Stimulated activated naive CD8-positive, alpha-beta T cell treated with anti-CD3 and anti-CD28 coated beads, Interleukin-15, Interleukin-2, amounts not matched to agents 100 ng/mL and 50 ng/mL, for 24 hours (primary cell): ENCODE results near the gene UBE2E2.

Experiments used
- H3K27ac Mint-ChIP-seq: one replicate; pipeline ENCODE4 v1.8.0; 2021; ENCODE audit warnings: mild to moderate bottlenecking, mixed read lengths
- H3K27me3 Mint-ChIP-seq: one replicate; pipeline ENCODE4 v1.8.0; 2021; ENCODE audit warnings: mixed read lengths
- H3K36me3 Mint-ChIP-seq: one replicate; pipeline ENCODE4 v1.8.0; 2021; ENCODE audit warnings: low read depth, mixed read lengths
- H3K4me1 Mint-ChIP-seq: one replicate; pipeline ENCODE4 v1.8.0; 2021; ENCODE audit warnings: low read depth, mixed read lengths
- H3K4me3 Mint-ChIP-seq: one replicate; pipeline ENCODE4 v1.8.0; 2021; ENCODE audit warnings: mild to moderate bottlenecking, mixed read lengths
- H3K9me3 Mint-ChIP-seq: one replicate; pipeline ENCODE4 v1.8.0; 2021; ENCODE audit warnings: mixed read lengths

UBE2E2 gene

GRCh38 chr3:23377928-23378672 lies 175.0 kb downstream of the UBE2E2 start:
- no peaks in the 10 kb centered on the region for H3K27me3 Mint-ChIP-seq
- H3K4me1 Mint-ChIP-seq: peaks cover 19% of the 10 kb centered on the region
- H3K9me3 Mint-ChIP-seq: no peaks in the 10 kb centered on the region
- no peak overlapping the region for H3K4me3 Mint-ChIP-seq
- H3K36me3 Mint-ChIP-seq: no peaks in the 10 kb centered on the region
- no peak overlapping the region for H3K27ac Mint-ChIP-seq

- Mint-ChIP-seq H3K27me3 (no peaks in the 10 kb centered on the region), H3K9me3 (no peaks in the 10 kb centered on the region), H3K4me3 (no peak overlapping the region), H3K36me3 (no peaks in the 10 kb centered on the region), H3K4me1 (peaks cover 11% of the 10 kb centered on the region), H3K27ac (no peak overlapping the region)
Measured at GRCh38 chr3:23383875-23384274, 180.7 kb downstream of the UBE2E2 start.

GRCh38 chr3:23385327-23385726 lies 182.2 kb downstream of the UBE2E2 start:
- no peak overlapping the region for H3K4me3 Mint-ChIP-seq
- H3K36me3 Mint-ChIP-seq: no peaks in the 10 kb centered on the region
- H3K27ac Mint-ChIP-seq: no peak overlapping the region
- no peaks in the 10 kb centered on the region for H3K27me3 Mint-ChIP-seq
- H3K4me1 Mint-ChIP-seq: peaks cover 13% of the 10 kb centered on the region
- no peaks in the 10 kb centered on the region for H3K9me3 Mint-ChIP-seq

- peaks cover 17% of the 10 kb centered on the region for H3K4me1 Mint-ChIP-seq
- H3K36me3 Mint-ChIP-seq: no peaks in the 10 kb centered on the region
- H3K4me3 Mint-ChIP-seq: no peak overlapping the region
- H3K27ac Mint-ChIP-seq: no peak overlapping the region
- no peaks in the 10 kb centered on the region for H3K27me3 Mint-ChIP-seq
- H3K9me3 Mint-ChIP-seq: no peaks in the 10 kb centered on the region
Measured at GRCh38 chr3:23387286-23387918, 184.3 kb downstream of the UBE2E2 start.

GRCh38 chr3:23389089-23389488 lies 186.0 kb downstream of the UBE2E2 start:
- Mint-ChIP-seq H3K4me3 (no peak overlapping the region), H3K36me3 (no peaks in the 10 kb centered on the region), H3K4me1 (peaks cover 17% of the 10 kb centered on the region), H3K9me3 (no peaks in the 10 kb centered on the region), H3K27ac (no peak overlapping the region), H3K27me3 (no peaks in the 10 kb centered on the region)

- H3K36me3 Mint-ChIP-seq: no peaks in the 10 kb centered on the region
- peaks cover 17% of the 10 kb centered on the region for H3K4me1 Mint-ChIP-seq
- no peak overlapping the region for H3K27ac Mint-ChIP-seq
- no peak overlapping the region for H3K4me3 Mint-ChIP-seq
- H3K27me3 Mint-ChIP-seq: no peaks in the 10 kb centered on the region
- no peaks in the 10 kb centered on the region for H3K9me3 Mint-ChIP-seq
Measured at GRCh38 chr3:23389686-23390085, 186.6 kb downstream of the UBE2E2 start.

GRCh38 chr3:23390446-23390845 lies 187.3 kb downstream of the UBE2E2 start:
- H3K27ac Mint-ChIP-seq: no peak overlapping the region
- no peaks in the 10 kb centered on the region for H3K27me3 Mint-ChIP-seq
- no peaks in the 10 kb centered on the region for H3K9me3 Mint-ChIP-seq
- peaks cover 13% of the 10 kb centered on the region for H3K4me1 Mint-ChIP-seq
- no peaks in the 10 kb centered on the region for H3K36me3 Mint-ChIP-seq
- no peak overlapping the region for H3K4me3 Mint-ChIP-seq

GRCh38 chr3:23390989-23391553 lies 187.9 kb downstream of the UBE2E2 start:
- no peak overlapping the region for H3K4me3 Mint-ChIP-seq
- H3K27ac Mint-ChIP-seq: no peak overlapping the region
- peaks cover 10% of the 10 kb centered on the region for H3K4me1 Mint-ChIP-seq
- H3K27me3 Mint-ChIP-seq: no peaks in the 10 kb centered on the region
- H3K36me3 Mint-ChIP-seq: no peaks in the 10 kb centered on the region
- no peaks in the 10 kb centered on the region for H3K9me3 Mint-ChIP-seq

- H3K27ac Mint-ChIP-seq: no peak overlapping the region
- no peaks in the 10 kb centered on the region for H3K27me3 Mint-ChIP-seq
- H3K4me1 Mint-ChIP-seq: peaks cover 6% of the 10 kb centered on the region
- H3K9me3 Mint-ChIP-seq: no peaks in the 10 kb centered on the region
- no peak overlapping the region for H3K4me3 Mint-ChIP-seq
- H3K36me3 Mint-ChIP-seq: no peaks in the 10 kb centered on the region
Measured at GRCh38 chr3:23395115-23395514, 192.0 kb downstream of the UBE2E2 start.

GRCh38 chr3:23396746-23397145 lies 193.6 kb downstream of the UBE2E2 start:
- H3K27ac Mint-ChIP-seq: no peak overlapping the region
- H3K36me3 Mint-ChIP-seq: no peaks in the 10 kb centered on the region
- H3K4me1 Mint-ChIP-seq: no peaks in the 10 kb centered on the region
- H3K9me3 Mint-ChIP-seq: no peaks in the 10 kb centered on the region
- H3K27me3 Mint-ChIP-seq: no peaks in the 10 kb centered on the region
- no peak overlapping the region for H3K4me3 Mint-ChIP-seq

GRCh38 chr3:23399221-23399620 lies 196.1 kb downstream of the UBE2E2 start:
- Mint-ChIP-seq H3K9me3 (no peaks in the 10 kb centered on the region), H3K27ac (no peak overlapping the region)

GRCh38 chr3:23402728-23403492 lies 199.8 kb downstream of the UBE2E2 start:
- Mint-ChIP-seq H3K4me1 (peaks cover 21% of the 10 kb centered on the region), H3K27me3 (peaks cover 5% of the 10 kb centered on the region), H3K4me3 (no peak overlapping the region), H3K9me3 (no peaks in the 10 kb centered on the region), H3K27ac (no peak overlapping the region), H3K36me3 (no peaks in the 10 kb centered on the region)

More at GRCh38 chr3:23399221-23399620, 196.1 kb downstream of the UBE2E2 start:
- Mint-ChIP-seq H3K27me3 (peaks cover 4% of the 10 kb centered on the region), H3K4me1 (peaks cover 20% of the 10 kb centered on the region), H3K4me3 (no peak overlapping the region), H3K36me3 (no peaks in the 10 kb centered on the region)

GRCh38 chr3:23404246-23404645 lies 201.1 kb downstream of the UBE2E2 start:
- H3K4me3 Mint-ChIP-seq: no peak overlapping the region
- H3K27ac Mint-ChIP-seq: no peak overlapping the region
- H3K36me3 Mint-ChIP-seq: no peaks in the 10 kb centered on the region
- peaks cover 21% of the 10 kb centered on the region for H3K4me1 Mint-ChIP-seq
- H3K9me3 Mint-ChIP-seq: no peaks in the 10 kb centered on the region
- peaks cover 5% of the 10 kb centered on the region for H3K27me3 Mint-ChIP-seq

- no peaks in the 10 kb centered on the region for H3K36me3 Mint-ChIP-seq
- peaks cover 21% of the 10 kb centered on the region for H3K4me1 Mint-ChIP-seq
- no peak overlapping the region for H3K4me3 Mint-ChIP-seq
- peaks cover 5% of the 10 kb centered on the region for H3K27me3 Mint-ChIP-seq
- no peak overlapping the region for H3K27ac Mint-ChIP-seq
- no peaks in the 10 kb centered on the region for H3K9me3 Mint-ChIP-seq
Measured at GRCh38 chr3:23405081-23405480, 202.0 kb downstream of the UBE2E2 start.

GRCh38 chr3:23406601-23407000 lies 203.5 kb downstream of the UBE2E2 start:
- Mint-ChIP-seq H3K4me1 (peaks cover 21% of the 10 kb centered on the region), H3K36me3 (no peaks in the 10 kb centered on the region), H3K27ac (no peak overlapping the region), H3K9me3 (no peaks in the 10 kb centered on the region), H3K4me3 (no peak overlapping the region), H3K27me3 (peaks cover 5% of the 10 kb centered on the region)
